HG02763 (cell line): ENCODE data around the gene ZNF503.
"Not testable (repeated sequence)": the region's sequence is repeated elsewhere in the genome, so short reads cannot be mapped to it uniquely, and the experiment has no call there.

ENCODE experiments used
- ATAC-seq: cut with Tn5 transposase; IDR thresholded peaks from one replicate; pipeline ENCODE4 v1.9.1; 2021; ENCODE audit warnings: mild to moderate bottlenecking, moderate library complexity; ENCODE audit not compliant: unreplicated experiment

ZNF503 gene

DNA sequence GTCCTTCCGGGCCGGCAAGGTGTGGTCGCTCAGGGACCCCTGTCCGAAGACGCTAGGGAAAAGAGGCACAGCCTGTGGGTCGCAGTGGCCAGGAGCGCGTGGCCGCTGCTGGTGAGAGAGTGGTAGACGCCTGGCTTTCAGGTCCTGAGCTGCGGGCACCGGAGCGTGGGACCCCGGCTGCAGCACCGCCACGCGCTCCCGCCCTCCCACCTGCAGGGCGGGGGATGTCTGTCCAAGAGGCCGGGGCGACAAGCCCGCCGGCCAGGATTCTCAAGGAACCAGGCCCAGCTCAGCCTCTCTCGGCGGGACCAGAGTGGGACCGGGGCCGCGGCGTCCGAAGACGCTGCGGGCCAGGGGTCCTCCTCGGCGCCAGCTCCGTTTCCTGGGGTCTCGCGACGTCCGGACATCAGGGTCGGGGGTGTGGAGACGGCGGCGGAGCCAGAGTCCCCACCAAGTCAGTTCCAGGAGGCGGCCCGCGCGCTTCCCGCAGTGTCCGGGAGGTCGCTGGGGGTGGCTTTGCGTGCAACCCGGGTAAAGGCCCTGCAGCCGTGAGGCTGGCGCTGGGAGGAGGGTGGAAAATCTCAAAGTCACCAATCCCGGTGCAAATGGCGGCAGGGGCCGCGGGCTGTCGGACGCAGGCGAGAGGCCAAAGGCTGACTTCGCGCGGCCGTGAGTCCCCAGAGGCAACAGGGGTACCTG, 5.5 kb downstream of the ZNF503 start:
- no peak for ATAC-seq

GRCh38 chr10:75395066-75395931, 6.3 kb downstream of the ZNF503 start:
- ATAC-seq, result no peak

GRCh38 chr10:75394221-75394620, 7.3 kb downstream of the ZNF503 start:
- ATAC-seq, result no peak

GRCh38 chr10:75392744-75393143, 8.8 kb downstream of the ZNF503 start:
- ATAC-seq, result no peak

- ATAC-seq, result no peak
These were observed 9.3 kb downstream of the ZNF503 start for GRCh38 chr10:75392271-75392670.

DNA sequence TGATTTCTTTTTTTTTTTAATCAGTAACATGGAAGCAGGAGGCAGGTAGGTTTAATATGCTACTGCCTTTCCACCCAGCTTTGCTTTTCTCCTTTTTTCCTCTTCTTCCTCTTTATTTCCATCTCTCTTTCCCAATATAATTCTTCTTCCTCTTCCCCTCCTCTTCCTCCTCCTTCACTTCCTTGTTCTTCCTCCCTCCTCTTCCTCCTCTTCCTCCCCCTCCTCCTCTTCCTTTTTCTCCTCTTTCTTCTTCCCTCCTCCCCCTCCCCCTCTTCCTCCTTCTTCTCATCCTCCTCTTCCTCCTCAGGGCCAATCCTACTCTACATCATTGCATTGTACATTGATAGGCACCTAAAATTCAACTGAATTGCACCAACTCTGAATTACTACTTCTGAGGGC, 11.4 kb downstream of the ZNF503 start:
- no peak for ATAC-seq

DNA sequence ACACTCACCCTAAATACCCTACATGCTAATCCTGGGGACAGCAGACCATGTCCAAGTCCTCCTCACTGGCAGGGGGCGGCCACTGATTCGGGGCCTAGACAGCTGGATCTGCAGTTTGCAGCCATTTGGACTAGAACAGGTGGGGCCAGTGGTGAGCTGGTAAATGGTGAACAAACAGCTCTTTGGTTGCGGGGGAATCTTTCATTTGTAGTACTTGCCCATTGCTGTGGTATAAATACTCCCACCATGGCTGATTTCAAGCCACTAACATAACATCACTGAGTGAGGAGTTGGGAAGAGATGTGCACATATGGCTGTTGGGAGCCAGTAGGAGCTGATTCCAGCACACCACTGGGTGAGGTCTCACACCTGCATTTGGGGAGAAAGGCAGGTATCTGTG, 13.5 kb downstream of the ZNF503 start:
- ATAC-seq, result no peak

GRCh38 chr10:75386128-75386527, 15.4 kb downstream of the ZNF503 start:
- no peak for ATAC-seq

GRCh38 chr10:75379817-75380216, 21.7 kb downstream of the ZNF503 start:
- ATAC-seq, result no peak

DNA sequence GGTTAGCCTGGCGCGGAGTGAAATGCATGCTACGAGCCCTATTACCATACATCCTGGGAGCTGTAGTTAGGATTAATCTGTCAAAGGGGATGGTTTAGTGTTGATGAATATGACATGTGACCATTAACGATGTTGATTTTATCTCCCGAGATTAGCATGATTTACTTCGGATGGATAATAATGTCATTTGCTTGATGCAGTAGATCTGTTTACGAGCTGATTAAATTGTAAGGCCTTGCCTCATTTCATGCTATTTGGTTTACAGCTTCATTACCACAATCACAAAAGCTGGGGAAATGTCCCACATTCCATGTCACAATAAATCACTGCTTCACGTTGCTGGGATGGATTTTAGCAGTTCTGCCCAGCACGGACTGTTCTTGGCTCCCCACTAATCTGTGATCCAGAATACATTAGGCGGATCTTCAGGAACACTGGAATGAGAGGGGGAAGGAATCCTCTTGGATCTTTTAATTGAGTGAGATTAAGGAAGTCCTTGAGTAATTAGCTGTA, 22.3 kb downstream of the ZNF503 start:
- no peak for ATAC-seq

DNA sequence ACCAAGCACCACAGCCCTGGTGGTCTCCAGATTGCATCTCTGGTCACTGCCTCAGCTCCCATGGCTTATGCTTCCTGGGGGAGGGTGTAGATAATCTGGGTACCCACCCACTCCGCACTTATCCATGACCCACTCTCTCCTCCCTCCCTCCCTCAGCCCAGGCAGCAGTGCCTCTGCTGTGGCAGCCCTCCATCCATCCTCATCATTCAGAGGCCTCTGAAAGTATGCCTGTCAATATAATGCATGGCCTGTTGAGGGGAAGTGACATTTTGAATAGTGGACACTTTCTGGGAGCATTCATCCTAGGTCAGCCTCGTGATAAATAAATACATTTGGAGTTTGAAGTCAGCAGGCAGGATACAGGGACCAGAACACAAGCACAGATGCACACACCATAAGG, 23.2 kb downstream of the ZNF503 start:
- no peak for ATAC-seq

GRCh38 chr10:75377869-75378268, 23.7 kb downstream of the ZNF503 start:
- no peak for ATAC-seq

DNA sequence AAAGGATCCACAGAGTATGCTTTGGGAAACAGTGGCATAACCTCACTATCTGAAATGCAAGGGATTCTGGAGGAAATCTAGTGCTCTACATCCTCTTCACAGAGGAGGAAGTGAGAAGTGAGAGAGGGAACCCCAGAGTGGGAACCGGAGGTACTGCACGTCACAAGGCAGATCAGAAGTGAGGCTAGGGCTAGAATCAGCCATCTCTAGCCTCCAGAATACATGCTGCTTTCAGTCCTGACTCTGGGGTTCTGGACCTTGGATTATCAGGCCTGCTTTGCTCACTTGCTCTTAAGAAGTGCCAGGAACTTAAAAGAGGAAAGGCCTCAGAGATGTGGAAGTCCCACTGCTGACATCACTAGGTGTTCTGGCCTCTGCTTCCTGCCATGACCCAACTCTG, 25.7 kb downstream of the ZNF503 start:
- ATAC-seq, result peak; percentile 73

DNA sequence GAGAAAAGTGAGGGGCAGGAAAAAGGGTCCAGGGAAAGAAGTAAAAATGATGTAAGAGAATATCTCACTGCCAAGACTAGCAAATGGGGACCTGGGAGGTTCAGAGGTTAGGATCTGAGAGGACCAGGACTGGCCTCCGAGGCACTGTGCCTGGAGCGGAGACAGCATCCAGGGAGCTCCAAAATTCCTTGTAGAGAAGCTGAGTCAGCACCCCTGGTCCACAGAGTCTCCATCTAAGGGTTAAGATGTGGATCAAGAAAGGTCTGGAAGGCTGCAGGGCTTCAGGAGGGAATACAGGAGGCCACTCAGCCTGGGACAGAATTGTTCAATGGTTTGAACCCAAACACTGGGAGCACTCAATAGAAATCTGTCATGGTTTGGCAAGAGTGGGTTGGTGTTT, 30.6 kb downstream of the ZNF503 start:
- no peak for ATAC-seq

GRCh38 chr10:75369838-75370237, 31.7 kb downstream of the ZNF503 start:
- not testable (repeated sequence) for ATAC-seq

DNA sequence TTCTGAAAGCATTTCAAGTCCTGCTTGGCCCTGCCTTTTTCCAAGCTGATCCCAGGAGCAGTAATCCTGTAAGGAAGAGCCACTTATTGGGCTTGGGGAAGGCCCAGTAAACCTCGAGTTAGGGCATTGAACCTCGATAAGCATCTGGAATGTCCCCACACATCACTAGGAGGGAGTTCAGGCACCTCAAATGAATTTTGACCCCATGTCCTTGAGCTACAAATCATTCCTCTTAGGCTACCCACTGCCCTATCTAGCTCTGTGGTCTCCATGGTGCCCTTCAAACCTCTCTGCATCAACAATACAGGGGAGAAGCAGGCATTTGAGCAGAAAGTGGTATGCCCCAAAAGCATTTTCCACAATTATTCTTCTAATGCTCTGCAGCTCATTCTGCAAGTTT, 33.7 kb downstream of the ZNF503 start:
- no peak for ATAC-seq

GRCh38 chr10:75367021-75367487, 34.5 kb downstream of the ZNF503 start:
- ATAC-seq, result no peak

- ATAC-seq, result no peak
These were observed 38.1 kb downstream of the ZNF503 start for GRCh38 chr10:75363431-75363830.

- not testable (repeated sequence) for ATAC-seq
These were observed 41.7 kb downstream of the ZNF503 start for GRCh38 chr10:75359876-75360275.

DNA sequence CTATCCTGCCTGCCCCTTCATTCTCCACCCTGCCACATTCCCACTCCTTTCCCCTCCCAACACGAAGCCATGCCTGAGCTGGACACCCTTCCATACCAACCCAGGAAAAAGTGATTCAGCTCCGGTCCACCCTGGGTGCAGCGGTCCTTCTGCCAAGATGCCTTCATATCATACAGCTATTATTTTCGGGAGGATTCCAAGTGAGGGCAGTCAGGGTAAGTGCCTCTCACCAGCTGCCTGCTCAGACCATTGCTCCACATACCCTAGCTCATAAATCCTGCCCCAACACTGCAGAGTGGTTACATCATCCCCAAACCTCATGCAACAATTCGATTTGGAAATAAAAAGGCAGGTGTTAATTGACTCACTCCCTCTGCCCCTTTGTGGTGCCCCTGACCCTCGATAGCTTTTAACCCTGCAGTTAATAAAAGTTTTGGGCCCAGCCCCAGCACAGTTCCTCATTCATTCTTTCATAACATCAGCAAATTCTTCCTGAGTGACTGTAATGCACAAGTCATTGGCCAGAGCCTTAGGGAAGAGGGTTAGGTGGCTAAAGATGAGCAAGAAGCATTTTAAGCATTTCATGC, 42.6 kb downstream of the ZNF503 start:
- no peak for ATAC-seq

DNA sequence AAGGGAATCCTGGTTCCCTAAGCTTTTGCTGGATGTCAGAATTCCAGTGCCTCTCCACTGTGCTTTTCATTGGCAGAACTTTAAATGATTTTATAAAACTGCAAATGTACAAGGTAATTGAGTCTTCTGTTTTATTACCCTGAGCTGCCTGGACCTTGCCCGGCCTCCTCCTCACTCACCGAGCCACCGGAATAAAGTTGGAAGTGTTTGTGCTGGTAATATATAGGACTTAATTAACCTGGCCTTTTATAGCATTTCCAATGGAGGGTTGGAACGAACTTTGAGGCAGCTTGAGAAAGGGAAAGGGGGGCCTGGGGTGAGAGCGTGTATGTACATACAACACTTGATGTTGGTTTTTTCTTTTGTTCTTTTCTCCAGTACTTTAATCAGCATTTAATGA, 43.4 kb downstream of the ZNF503 start:
- ATAC-seq, result no peak

GRCh38 chr10:75357500-75357899, 44.1 kb downstream of the ZNF503 start:
- no peak for ATAC-seq
